ENCODE data around the gene WEE2.

WEE2 gene

DNA sequence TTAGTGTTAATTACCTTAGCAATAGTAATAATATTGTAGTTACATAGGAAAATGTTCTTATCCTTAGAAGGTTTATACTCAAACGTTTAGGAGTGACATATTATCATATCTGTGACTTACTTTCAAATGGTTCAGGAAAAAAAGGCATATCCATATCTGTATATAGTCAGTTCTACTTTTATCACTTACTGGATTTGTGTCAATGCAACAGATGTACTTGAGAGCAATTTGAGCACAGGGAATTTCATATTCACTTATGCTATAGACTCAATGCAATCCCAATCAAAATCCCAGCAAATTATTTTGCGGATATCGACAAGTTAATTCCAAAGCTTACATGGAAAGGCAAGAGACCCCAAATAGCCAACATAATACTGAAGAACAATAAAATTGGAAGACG lies 16.2 kb upstream of the WEE2 start:
- DNase-seq = no peak

DNA sequence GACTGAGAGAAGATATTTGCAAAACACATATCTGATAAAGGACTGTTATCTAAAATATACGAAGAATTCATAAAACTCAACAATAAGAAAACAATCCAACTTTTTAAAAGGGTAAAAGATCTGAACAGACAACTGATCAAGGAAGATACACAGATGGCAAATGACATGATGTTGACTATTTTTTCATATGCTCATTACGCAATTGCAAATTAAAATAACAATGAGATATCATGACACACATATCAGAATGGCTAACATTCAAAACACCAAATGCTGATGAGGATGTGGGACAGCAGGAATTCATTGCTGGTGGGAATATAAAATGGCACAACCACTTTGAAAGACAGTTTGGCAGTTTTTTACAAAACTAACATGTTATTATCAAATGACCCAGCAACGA lies 15.1 kb upstream of the WEE2 start:
- DNase-seq = no peak

DNA sequence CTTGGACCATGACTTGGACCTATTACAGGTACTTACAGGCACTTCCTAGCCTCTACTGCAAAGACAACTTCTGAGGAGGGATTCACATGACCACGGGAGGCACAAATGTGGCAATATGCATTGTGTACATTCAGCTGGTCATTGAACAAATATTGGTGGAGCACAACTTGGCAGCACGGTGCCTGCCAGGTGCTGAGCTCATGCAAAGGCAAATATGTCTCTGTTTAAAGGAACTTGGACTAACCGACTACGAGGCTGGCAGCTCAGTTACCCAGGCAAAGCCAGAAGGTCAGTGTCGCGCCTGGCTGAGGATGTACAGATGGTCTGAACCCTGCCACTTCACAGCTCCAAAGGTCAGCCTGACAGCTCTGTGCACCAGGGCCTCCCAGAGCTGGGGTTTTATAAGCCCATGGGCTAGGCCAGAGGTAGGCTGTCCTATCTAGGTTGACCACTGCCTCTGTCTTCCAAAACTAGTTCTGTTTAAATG lies 12.3 kb upstream of the WEE2 start:
- no peak for DNase-seq

DNA sequence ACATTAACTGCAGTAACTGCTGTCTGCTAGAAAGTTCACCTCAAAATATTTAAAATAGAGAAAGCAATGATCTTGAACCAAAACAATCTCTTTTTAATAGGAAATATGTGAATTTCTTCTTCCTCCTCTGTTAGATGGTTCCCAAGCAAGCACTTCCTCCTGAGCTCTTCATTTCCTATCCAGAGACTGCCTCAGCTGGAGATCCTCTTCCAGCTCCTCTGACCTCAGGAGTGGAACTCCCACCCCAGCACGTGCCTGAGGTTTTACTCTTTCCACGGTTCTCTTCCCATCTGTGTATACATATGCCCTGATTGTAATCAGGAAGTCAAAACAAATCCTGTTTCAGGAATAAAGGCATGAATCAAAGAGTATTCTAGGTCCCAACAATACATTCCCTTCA lies 11.8 kb upstream of the WEE2 start:
- DNase-seq = no peak

DNA sequence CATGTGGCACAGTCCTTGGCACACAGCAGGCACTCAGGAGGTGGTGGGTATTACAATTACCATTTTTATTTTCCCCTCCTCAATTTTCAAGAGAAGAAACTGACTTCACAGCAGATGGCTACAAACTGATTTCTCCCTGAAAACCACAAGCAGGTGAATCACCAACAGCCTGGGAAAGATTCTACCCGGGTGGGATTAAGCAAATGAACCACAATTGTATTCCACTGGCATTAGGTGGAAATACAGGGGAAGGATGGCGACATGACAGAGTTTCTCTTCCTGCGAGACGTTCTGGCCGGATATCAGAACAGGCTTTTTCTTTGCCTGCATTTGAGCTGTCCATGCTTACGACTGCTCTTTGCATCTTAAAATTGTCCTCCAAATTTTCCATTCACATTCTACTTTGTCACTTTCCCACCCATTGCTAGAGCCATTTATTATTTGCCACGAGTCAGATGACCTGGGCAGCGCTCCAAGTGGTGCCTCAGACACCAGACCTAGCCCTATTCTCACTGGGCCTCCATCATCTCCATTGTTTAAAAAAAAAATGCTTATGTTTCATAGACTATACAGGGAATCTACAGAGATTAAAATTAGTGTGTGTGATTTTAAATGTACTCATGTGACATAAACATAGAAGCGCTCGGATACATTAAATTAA lies 10.8 kb upstream of the WEE2 start:
- DNase-seq = no peak

DNA sequence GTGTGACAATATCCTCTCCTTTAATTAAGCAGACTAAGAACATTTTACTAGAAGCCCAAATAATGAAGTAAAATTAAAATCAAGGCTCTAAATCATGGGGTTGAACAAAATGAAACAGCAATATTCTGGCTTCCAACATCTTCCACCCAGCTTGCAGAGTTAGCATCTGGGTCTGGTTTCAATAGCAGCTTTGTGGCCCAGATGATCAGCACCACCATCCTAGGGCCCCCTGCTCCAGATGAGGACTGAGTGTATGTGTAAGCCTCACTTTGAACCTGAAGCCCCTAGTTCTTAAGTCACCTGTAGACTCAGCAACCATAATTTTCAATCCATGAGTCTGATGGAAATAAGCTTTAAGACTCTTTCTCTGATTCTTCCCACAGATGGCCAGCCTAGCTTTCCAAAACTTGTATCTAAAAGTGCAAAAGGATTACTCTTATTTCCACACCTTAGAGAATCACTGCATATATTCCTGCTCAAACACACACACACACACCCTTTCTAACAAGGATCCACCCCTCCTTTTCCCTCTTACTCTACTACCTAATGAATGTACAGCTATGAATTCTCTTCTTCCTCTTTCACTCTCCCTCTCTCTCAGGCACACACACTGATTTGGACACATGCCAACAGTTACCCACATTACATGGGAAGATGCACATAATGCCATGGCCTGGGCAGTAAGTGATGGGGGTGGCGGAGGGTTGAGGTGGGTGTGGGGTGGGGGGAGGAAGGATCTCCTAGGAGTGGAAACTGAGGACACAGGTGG lies 9.7 kb upstream of the WEE2 start:
- DNase-seq = no peak

DNA sequence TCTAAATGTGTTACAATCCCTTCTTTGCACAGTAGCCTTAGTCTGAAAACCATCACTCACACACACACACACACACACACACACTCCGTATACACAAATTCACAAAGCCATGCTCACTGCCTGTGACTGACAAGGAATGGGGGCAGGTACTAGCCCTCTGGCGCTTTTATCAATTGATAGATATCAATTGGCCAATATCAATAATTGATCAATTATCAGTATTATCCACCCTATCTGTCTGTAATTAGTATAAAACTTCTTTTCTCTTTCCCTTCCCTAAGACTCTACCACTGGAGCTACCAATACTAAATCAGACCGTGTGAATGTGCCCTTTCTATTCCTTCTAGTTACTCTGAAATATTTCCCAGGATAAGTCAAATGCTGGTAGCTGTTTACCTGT lies 8.3 kb upstream of the WEE2 start:
- no peak for DNase-seq

DNA sequence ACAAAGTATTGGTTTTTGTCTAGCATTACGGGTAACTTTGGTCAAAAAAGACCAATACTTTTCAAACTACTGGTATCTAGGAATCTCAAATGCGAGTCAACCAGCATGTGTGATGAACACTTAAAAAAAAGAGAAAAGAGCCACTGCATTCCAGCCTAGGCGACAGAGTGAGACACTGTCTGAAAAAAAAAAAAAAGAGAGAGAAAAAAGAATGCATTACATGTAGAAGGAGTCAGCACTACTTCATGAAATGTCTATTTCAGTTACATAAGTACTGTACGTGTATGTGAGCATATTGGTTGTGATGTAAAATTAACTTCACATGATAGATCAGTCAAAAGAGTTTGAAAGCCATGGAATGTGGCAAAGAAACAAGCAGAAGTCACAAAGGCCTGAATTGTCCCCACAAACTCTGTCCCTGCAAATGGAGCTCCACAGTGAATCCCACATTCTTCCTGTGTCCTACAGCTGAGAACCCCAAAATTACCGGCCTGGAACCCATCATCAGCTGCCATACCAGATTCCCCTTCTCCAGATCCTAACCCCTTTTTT lies 7.8 kb upstream of the WEE2 start:
- DNase-seq = no peak

DNA sequence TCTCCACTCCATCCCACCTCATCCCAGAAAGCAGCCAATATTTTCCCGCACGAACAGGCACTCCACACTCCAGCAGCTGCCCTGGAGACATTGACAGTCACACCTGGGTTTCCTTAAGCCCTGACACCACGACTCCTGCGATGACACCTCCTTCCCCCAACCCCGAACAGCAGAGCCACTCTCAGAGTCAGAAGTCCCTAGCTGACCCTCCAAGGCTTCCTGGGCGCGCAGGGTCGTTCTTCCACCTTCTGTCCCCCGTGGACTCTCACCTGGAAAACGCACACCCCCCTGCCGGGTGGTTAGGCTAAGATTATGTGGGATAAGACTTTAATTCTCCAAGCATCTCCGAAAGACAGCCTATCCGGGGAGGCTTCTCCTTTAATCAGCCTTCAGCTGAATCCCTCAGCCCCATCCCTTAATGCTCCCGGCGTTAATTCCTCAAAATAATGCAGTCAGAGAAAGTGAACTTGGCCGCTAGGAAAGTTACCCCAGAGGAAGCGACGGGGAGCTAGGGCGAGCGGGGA lies 7.2 kb upstream of the WEE2 start:
- DNase-seq = peak; percentile 34

DNA sequence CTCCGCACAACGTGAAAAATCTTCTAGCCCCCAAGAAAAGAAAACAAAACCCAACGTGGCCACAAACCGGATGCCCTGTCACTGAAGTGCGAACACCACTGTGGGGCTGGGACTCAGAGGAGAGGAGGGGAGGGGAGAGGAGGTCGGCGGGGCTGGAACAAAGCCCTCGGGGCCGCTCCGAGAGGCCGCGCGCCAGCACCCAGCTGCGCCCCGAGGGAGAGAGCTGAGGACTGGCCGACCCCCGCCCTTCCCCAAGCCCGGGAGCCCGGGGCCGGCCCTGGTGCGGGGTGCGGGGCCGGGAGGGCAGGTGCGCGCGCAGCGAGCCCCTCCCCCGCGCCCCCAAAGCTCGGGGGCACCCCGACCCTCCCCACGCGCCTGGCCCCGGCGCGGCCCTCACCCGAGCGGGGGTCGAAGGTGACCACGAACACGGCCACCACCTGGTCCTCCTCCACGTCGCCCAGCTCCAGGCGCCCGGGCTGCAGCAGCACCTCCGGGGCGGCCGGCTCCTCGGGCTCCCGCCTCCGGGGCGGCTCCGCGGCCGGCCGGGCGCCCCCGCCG lies 6.6 kb upstream of the WEE2 start:
- DNase-seq = peak; percentile 75

DNA sequence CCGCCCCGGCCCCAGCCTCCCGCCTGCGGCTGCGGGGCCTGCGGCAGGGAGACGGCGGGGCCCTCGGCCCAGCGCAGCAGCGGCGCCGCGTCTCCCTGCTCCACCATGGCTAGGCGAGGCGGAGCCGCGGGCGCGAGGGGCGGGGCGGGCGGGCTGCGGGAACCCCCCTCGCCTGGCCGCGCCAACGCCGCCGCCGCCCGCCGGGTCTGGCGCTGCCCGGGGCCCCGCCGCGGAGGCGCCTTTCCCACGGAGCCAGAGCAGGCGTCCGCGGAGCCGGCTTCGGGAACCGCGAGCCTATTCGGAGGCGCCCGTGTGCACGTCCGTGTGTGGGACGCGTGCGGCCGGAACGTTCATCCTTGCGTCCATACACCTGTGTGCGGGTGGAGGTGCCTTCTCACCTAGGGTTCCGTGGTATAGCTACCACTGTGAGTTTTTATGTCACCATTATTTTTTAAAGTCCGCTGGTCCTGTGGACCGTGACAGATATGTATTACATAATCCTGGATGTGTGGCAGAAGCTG lies 6.0 kb upstream of the WEE2 start, which contains the start of gene DENND11:
Gene DENND11, minus strand, starts transcription at position 120 of the 521 bp plus-strand sequence. Its CDS starts 13 bp downstream, at position 107.
- DNase-seq = peak; percentile 54

DNA sequence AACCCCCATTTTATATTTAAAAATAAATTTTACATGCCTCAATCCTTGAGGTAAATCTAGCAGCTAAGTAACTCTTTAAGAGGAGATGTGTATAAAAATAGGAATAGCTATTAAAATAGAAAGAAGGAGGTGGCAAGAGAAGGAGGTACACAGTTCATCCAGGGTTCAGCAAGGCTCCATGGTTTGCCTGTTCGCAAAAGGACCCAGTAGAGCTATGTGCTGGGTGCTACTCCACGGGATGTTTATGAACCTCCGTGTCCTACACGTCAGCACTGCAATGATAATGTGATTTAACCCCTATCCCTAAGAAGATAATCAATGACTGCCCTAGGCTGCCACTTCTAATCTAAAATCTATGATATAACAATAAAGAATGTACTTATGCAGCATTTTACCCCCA lies 5.3 kb upstream of the WEE2 start:
- no peak for DNase-seq

DNA sequence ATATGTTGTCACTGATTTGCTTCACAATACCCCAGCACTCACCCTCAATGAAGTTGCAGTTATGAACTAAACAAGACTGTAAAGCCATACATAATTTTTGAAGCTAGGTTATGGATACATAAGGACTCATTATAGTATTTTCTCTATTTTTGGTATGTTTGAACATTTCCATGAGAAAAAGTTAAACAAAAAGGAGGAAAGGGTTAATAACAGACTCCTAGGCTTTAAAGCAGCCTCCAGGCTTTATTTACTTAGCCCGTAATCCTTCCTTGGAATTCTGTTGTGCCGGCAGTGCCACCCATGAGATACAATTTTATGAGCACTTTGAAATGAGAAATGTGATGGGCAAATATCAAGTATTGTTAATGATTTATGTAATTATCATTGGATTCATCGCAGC lies 4.0 kb upstream of the WEE2 start:
- no peak for DNase-seq

DNA sequence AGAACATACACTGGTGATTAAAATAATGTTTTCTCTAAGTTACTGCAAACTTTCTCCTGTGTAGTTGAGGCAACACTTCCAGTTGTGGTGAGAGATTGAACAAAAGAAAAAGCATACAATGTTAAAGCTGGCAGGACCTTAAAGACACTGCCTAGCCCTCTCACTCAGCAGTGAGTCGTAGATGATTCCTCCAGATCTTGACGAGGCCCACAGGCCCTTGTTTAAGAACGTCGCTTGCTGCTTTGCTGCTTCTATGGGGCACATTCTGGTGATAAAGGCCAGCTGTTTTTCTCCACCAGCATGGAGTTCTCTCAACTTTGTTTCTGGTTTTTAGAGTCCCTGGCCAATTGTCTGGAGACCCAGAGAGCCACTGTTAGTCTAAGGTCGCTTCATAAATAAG lies 3.4 kb upstream of the WEE2 start:
- DNase-seq = no peak

DNA sequence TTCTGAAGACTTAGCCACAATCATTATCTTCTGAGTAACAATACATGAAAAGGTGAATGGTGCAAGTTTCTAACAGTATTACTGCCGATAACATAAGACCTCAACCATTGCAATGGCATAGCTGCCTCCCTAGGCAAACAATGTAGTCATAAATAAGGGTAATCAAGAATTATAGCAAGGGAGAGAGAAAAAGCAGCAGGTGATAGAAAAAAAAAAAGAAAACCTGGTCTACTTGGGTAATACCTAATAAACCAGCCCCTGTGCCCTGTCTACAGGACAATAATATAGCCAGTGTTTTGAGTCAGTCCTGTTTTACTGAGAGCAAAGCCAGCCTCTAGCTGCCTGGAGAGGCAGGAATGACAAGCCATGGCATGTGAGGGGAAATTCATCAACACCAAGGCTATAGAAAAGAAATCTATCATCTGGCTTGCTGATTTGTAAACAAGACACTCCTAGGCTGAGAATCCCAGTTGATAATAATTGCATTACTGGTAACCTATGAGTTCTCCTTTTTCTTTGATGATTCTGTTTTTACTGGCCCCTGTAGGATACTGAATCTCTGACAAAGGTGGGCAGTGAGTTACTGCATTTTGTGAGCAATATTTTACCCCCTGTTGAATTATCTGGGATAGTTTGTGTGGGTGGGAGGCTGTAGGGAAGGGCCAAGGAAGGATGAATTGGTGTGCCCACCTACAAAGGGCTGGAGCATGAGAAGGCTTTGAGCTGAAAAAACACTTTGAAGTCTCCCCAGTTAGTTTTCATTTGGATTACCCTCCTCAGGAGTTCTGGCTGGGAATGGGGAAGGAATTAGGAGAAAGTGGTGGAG lies 1.7 kb upstream of the WEE2 start:
- DNase-seq = no peak

DNA sequence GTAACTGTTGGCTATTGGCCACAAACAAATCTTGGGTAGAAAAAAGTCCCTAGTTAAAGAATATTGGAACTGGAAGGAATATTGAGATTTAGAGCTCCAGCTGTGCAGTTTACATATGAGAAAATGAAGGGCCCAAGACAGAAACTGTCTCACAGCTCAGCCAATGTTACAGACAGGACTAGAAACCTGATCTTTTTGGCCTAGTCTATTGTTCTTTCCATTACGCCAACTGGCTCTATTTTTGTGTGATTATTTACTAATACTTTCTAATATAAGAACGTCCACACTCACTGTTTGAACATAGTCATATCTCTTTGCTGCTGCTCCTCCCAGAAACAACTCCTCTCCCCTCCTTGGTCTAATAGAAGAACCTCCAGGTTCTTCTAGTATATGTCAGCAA lies 1.2 kb downstream of the WEE2 start:
- DNase-seq = no peak

DNA sequence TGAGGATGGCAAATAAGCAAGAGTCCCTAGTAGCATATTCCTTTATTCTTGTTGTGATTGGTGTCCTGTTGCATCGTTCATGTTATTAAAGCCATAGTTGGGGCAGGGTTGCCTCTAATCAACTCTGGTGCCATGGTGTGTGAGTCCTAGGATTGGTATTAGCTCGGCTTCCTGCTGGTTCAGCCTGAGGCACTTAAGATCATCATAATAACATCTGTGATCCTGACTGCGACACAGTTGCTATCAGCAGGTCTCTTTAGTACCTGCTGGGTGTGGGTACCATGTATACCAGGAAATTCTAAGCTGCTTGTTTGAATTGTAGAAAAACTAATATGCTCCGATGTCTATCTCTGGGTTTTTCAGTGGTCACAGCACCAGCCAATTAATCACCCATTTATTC lies 1.6 kb downstream of the WEE2 start:
- DNase-seq = no peak

DNA sequence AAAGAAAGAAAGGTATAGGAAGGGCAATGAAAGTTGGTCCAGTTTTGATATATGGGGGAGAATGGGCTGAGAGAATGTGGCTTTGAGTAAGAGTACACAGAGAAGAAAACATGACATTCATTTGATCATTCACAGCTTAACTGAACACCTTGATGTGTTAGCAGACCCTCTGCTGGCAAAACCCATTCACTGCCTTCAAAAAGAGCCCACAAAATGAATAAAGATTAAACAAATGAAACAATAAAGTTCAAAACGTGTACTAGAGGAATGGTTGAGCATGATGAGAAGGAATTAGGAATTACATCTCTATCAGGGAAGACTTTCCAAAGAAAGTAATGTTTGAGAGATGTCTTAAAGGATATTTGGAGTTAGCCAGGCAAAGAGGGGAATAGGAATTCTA lies 2.1 kb downstream of the WEE2 start:
- no peak for DNase-seq

DNA sequence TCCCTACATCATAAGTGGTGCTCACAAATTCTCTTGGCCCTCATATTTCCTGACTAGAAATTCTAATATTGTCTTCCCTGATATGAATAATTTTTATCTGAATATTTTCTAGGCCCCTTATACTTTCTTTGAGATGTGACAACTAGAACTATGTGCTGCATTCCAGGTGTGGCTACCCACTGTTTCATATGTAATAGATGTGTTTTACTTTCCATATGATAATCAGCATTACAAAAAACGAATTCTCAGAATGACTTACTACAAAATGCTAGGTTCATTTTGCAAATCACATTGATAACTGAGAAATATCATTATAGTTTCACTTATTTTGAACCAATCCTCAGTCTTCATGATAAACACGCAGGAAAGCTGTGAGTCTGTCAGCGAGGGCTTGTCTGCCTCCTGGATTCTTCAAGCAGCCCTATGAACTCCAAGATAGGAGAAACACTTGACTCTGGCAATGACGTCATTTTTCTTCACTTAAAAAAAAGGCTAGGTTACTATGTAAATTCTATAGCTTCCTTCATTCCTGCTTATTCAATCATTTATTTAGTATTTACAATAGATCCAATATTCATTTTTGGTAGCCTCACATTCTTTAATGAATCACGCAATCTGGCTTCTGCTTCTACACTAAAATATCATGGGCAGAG lies 4.6 kb downstream of the WEE2 start:
- DNase-seq = no peak

DNA sequence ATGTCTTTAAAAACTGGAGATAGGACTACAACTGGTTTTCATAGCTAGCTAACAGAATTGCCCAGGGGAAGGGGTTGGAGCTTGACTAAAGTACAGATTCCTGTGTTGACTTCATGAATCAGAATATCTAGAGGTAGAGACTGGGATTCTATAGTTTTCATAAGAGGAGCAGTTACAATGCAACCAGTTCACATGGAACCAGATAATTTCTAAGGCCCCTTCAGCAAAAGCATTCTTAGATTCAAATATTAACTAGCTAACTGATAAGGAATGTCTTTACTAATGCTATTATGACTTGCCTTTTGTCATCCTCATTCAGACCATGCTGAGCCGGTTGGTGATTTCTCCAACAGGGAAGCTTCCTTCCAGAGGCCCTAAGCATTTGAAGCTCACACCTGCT lies 5.7 kb downstream of the WEE2 start:
- no peak for DNase-seq

DNA sequence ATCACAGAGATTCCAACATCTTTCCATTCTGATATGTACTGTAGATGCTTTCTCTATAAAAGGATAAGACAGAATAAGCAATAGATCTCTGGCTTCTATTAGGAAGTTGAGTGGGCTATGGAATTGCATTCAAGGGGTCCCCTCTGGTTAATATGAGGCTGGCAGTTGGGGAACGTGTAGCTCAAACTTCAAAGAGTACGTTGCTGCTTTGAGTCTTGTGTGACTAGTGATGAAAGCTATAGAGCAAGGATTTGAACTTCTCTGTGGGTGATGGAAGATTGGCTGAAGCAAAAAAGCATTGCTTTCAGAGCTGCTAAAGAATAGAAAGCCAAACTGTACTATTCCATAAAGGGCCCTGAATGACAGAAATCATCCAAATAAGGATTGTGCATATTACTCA lies 6.4 kb downstream of the WEE2 start:
- DNase-seq = no peak

DNA sequence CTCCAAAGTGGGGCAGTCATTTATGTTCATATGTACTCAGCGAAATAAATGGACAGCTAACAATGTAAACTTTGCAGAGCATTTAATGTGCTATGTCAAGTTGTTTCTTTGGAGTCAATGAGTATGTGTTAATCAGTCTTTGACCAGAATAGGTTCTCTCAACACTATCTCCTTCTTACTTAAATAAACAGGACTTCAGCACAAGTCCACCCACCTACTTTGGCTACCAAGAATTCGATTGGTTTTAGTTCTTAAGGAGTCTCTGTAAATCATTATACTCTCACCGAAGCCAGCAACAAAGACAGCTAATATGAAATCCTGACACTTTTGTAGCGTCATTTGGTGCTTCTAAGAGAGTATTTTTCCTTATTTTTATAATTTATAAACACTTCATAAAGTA lies 6.9 kb downstream of the WEE2 start:
- DNase-seq = no peak
